Effector memory CD4-positive, alpha-beta T cell (primary cell): ENCODE data around the gene CYP2U1.
A peak's percentile ranks its signal among the peaks of the same experiment; 100 is the strongest.

Experiments used
- DNase-seq, 3 donors: peaks; one replicate each; pipeline ENCODE4 v3.0.0-alpha.2; 2020
- H3K27ac ChIP-seq: 2 replicates; pipeline ENCODE4 v1.7.0; 2013; ENCODE audit warnings: mild to moderate bottlenecking, low read length, moderate library complexity; ENCODE audit not compliant: insufficient read depth, poor library complexity, severe bottlenecking
- H3K27me3 ChIP-seq: replicated peaks from 2 replicates; pipeline ENCODE4 v1.7.0; 2013; ENCODE audit warnings: mild to moderate bottlenecking, low read length; ENCODE audit not compliant: insufficient read depth, control insufficient read depth, poor library complexity, severe bottlenecking
- H3K36me3 ChIP-seq: 2 replicates; pipeline ENCODE4 v1.7.0; 2013; ENCODE audit warnings: mild to moderate bottlenecking, low read length, moderate library complexity; ENCODE audit not compliant: control insufficient read depth, insufficient read depth
- H3K4me1 ChIP-seq: 2 replicates; pipeline ENCODE4 v1.7.0; 2013; ENCODE audit warnings: low read length, mild to moderate bottlenecking; ENCODE audit not compliant: control insufficient read depth, insufficient read depth, poor library complexity, severe bottlenecking
- H3K4me3 ChIP-seq: 2 replicates; pipeline ENCODE4 v1.7.0; 2013; ENCODE audit warnings: low read length, low read depth, mild to moderate bottlenecking; ENCODE audit not compliant: insufficient read depth, poor library complexity, severe bottlenecking
- H3K9me3 ChIP-seq: 2 replicates; pipeline ENCODE4 v1.7.0; 2013; ENCODE audit warnings: mild to moderate bottlenecking, low read length, moderate library complexity; ENCODE audit not compliant: control insufficient read depth
- total RNA-seq, 3 donors: gene quantifications; one replicate each; lab custom pipeline; 2026; lab: John Stamatoyannopoulos, UW

CYP2U1 gene
- 4.4 to 8.3 (median 4.8) reads per million in 3 donors for total RNA-seq

- peaks cover 7% of the 10 kb centered on the region for H3K4me1 ChIP-seq
- no peaks in the 10 kb centered on the region for H3K36me3 ChIP-seq
- H3K4me3 ChIP-seq = peak within 1 kb of the TSS; percentile 78
- H3K9me3 ChIP-seq = no peaks in the 10 kb centered on the region
- peak; percentile 64 to 76 (median 72) for DNase-seq
- peak within 1 kb of the TSS; percentile 38 for H3K27ac ChIP-seq
- no peaks in the 10 kb centered on the region for H3K27me3 ChIP-seq
Observed at GRCh38 chr4:107930821-107931774, at the start of gene CYP2U1. Gene CYP2U1 (plus strand): TSS chr4:107931549. CDS start chr4:107931644, 95 bp downstream.

- H3K36me3 ChIP-seq = no peaks in the 10 kb centered on the region
- H3K27ac ChIP-seq = no peak overlapping the region
- no peaks in the 10 kb centered on the region for H3K27me3 ChIP-seq
- no peaks in the 10 kb centered on the region for H3K4me1 ChIP-seq
- no peak for DNase-seq
- no peak overlapping the region for H3K4me3 ChIP-seq
- no peaks in the 10 kb centered on the region for H3K9me3 ChIP-seq
Observed at GRCh38 chr4:107885865-107886264, 45.5 kb upstream of the CYP2U1 start.

GRCh38 chr4:107888237-107888636 lies 43.1 kb upstream of the CYP2U1 start:
- no peak for DNase-seq
- Histone ChIP-seq H3K27ac (no peak overlapping the region), H3K4me3 (no peak overlapping the region), H3K27me3 (no peaks in the 10 kb centered on the region), H3K9me3 (no peaks in the 10 kb centered on the region), H3K4me1 (no peaks in the 10 kb centered on the region), H3K36me3 (no peaks in the 10 kb centered on the region)

- DNase-seq = no peak
- no peak overlapping the region for H3K4me3 ChIP-seq
- H3K4me1 ChIP-seq = no peaks in the 10 kb centered on the region
- no peaks in the 10 kb centered on the region for H3K36me3 ChIP-seq
- H3K27ac ChIP-seq = no peak overlapping the region
- no peaks in the 10 kb centered on the region for H3K9me3 ChIP-seq
- no peaks in the 10 kb centered on the region for H3K27me3 ChIP-seq
Observed at GRCh38 chr4:107890779-107891178, 40.6 kb upstream of the CYP2U1 start.

GRCh38 chr4:107891299-107891698 lies 40.0 kb upstream of the CYP2U1 start:
- Histone ChIP-seq H3K9me3 (no peaks in the 10 kb centered on the region), H3K4me1 (no peaks in the 10 kb centered on the region), H3K36me3 (no peaks in the 10 kb centered on the region), H3K27me3 (no peaks in the 10 kb centered on the region), H3K4me3 (no peak overlapping the region), H3K27ac (no peak overlapping the region)
- no peak for DNase-seq

GRCh38 chr4:107893171-107894137 lies 37.9 kb upstream of the CYP2U1 start:
- Histone ChIP-seq H3K9me3 (no peaks in the 10 kb centered on the region), H3K27me3 (no peaks in the 10 kb centered on the region), H3K4me3 (no peak overlapping the region), H3K36me3 (no peaks in the 10 kb centered on the region), H3K4me1 (no peaks in the 10 kb centered on the region), H3K27ac (no peak overlapping the region)
- DNase-seq = no peak

GRCh38 chr4:107894138-107894603 lies 37.2 kb upstream of the CYP2U1 start:
- H3K4me3 ChIP-seq = no peak overlapping the region
- DNase-seq = no peak
- no peaks in the 10 kb centered on the region for H3K4me1 ChIP-seq
- no peaks in the 10 kb centered on the region for H3K9me3 ChIP-seq
- no peaks in the 10 kb centered on the region for H3K27me3 ChIP-seq
- H3K36me3 ChIP-seq = no peaks in the 10 kb centered on the region
- H3K27ac ChIP-seq = no peak overlapping the region

- Histone ChIP-seq H3K27me3 (no peaks in the 10 kb centered on the region), H3K36me3 (no peaks in the 10 kb centered on the region), H3K9me3 (no peaks in the 10 kb centered on the region), H3K4me1 (no peaks in the 10 kb centered on the region), H3K4me3 (no peak overlapping the region), H3K27ac (no peak overlapping the region)
- no peak for DNase-seq
Observed at GRCh38 chr4:107896158-107896645, 35.1 kb upstream of the CYP2U1 start.

- H3K27me3 ChIP-seq = no peaks in the 10 kb centered on the region
- DNase-seq = no peak
- no peaks in the 10 kb centered on the region for H3K4me1 ChIP-seq
- no peak overlapping the region for H3K27ac ChIP-seq
- H3K36me3 ChIP-seq = no peaks in the 10 kb centered on the region
- no peaks in the 10 kb centered on the region for H3K9me3 ChIP-seq
- no peak overlapping the region for H3K4me3 ChIP-seq
Observed at GRCh38 chr4:107896646-107897045, 34.7 kb upstream of the CYP2U1 start.
